ENCODE data around the gene MAP1LC3A. TPM values are rescaled to one million over a fixed set of nuclear protein-coding genes. Genes with fewer than 3 reads are reported as not detected.

MAP1LC3A gene
- total RNA-seq, 1 donor from 2014 or later = 131 TPM

GRCh38 chr20:34553366-34553867 is 5.1 kb upstream of the MAP1LC3A start:
- no peaks in the 10 kb centered on the region for H3K27me3 ChIP-seq
- H3K4me3 ChIP-seq = no peak overlapping the region
- intact Hi-C loops (cut with DNase I) = no loop called here
- TF ChIP-seq CTCF (IDR thresholded peaks at IDR 0.05) = no peak
- H3K27ac ChIP-seq = peak overlapping the region; percentile 1 to 44
- H3K9me3 ChIP-seq = no peaks in the 10 kb centered on the region
- peaks cover 4 to 6% of the 10 kb centered on the region in 2 donors for H3K4me1 ChIP-seq
- DNase-seq (ENCODE audit: low spot score in 2 of 2) = no peak
- no peaks in the 10 kb centered on the region for H3K36me3 ChIP-seq

- intact Hi-C loops (cut with DNase I) = loop anchor here (1.0 to 2.0 kb wide), 5 partner anchors 41 to 255 kb away; partner anchors contain the start of genes AHCY, DYNLRB1, ITCH and PIGU
- no peaks in the 10 kb centered on the region for H3K27me3 ChIP-seq
- TF ChIP-seq CTCF (IDR thresholded peaks at IDR 0.05) = no peak
- peak overlapping the region; percentile 99 to 100 for H3K27ac ChIP-seq
- H3K9me3 ChIP-seq = no peaks in the 10 kb centered on the region
- peak in 1 of 2 donors; percentile 60 for DNase-seq (ENCODE audit: low spot score in 2 of 2)
- H3K36me3 ChIP-seq = no peaks in the 10 kb centered on the region
- H3K4me3 ChIP-seq = peak overlapping the region; percentile 92 to 95
- H3K4me1 ChIP-seq = peaks cover 7 to 10% of the 10 kb centered on the region in 2 donors
Measured at GRCh38 chr20:34557936-34558319, 590 bp upstream of the MAP1LC3A start.

GRCh38 chr20:34559311-34560140 is 1.0 kb downstream of the MAP1LC3A start:
- intact Hi-C loops (cut with DNase I) = loop anchor here (2.0 kb wide), 2 partner anchors 43 to 257 kb away; partner anchors contain the start of genes AHCY and DYNLRB1
- H3K4me1 ChIP-seq = peaks cover 7% of the 10 kb centered on the region in 2 donors
- peak overlapping the region; percentile 99 to 100 for H3K27ac ChIP-seq
- TF ChIP-seq CTCF (IDR thresholded peaks at IDR 0.05) = no peak
- no peaks in the 10 kb centered on the region for H3K9me3 ChIP-seq
- H3K27me3 ChIP-seq = no peaks in the 10 kb centered on the region
- DNase-seq (ENCODE audit: low spot score in 2 of 2) = peak in 1 of 2 donors; percentile 62
- H3K4me3 ChIP-seq = peak overlapping the region; percentile 92 to 95
- no peaks in the 10 kb centered on the region for H3K36me3 ChIP-seq

- Histone ChIP-seq H3K27me3 (no peaks in the 10 kb centered on the region), H3K9me3 (no peaks in the 10 kb centered on the region), H3K4me3 (no peak overlapping the region), H3K4me1 (peaks cover 7% of the 10 kb centered on the region in 2 donors), H3K36me3 (no peaks in the 10 kb centered on the region), H3K27ac (peak overlapping the region; percentile 99 to 100)
- intact Hi-C loops (cut with DNase I) = no loop called here
- TF ChIP-seq CTCF (IDR thresholded peaks at IDR 0.05) = no peak
- peak in 1 of 2 donors; percentile 60 for DNase-seq (ENCODE audit: low spot score in 2 of 2)
Measured at GRCh38 chr20:34560141-34560523, 1.6 kb downstream of the MAP1LC3A start.

- no peak overlapping the region for H3K4me3 ChIP-seq
- intact Hi-C loops (cut with DNase I) = no loop called here
- peak overlapping the region; percentile 8 to 100 for H3K27ac ChIP-seq
- H3K4me1 ChIP-seq = peaks cover 7% of the 10 kb centered on the region in 2 donors
- H3K27me3 ChIP-seq = no peaks in the 10 kb centered on the region
- no peaks in the 10 kb centered on the region for H3K36me3 ChIP-seq
- no peaks in the 10 kb centered on the region for H3K9me3 ChIP-seq
- TF ChIP-seq CTCF (IDR thresholded peaks at IDR 0.05) = no peak
- DNase-seq (ENCODE audit: low spot score in 2 of 2) = no peak
Measured at GRCh38 chr20:34560614-34561013, 2.1 kb downstream of the MAP1LC3A start.
